Cerebellar cortex (tissue), 1 donor: ENCODE data around the gene RAB3IL1.

Experiments used
- DNase-seq: peaks from one replicate; pipeline ENCODE4 v3.0.0-alpha.2; 2015; ENCODE audit warnings: low spot score

The RAB3IL1 gene

GRCh38 chr11:61919705-61920631 is 2.6 kb upstream of the RAB3IL1 start:
- no peak for DNase-seq

- no peak for DNase-seq
Measured at GRCh38 chr11:61918938-61919704, 1.8 kb upstream of the RAB3IL1 start.

GRCh38 chr11:61918251-61918937 is 1.0 kb upstream of the RAB3IL1 start:
- no peak for DNase-seq

- DNase-seq = no peak
Measured at GRCh38 chr11:61916737-61917333, 531 bp downstream of the RAB3IL1 start.

GRCh38 chr11:61914471-61915171 is 2.7 kb downstream of the RAB3IL1 start:
- DNase-seq = no peak

GRCh38 chr11:61913699-61914395 is 3.5 kb downstream of the RAB3IL1 start:
- DNase-seq = no peak

GRCh38 chr11:61912991-61913698 is 4.2 kb downstream of the RAB3IL1 start:
- no peak for DNase-seq

GRCh38 chr11:61912530-61912898 is 4.9 kb downstream of the RAB3IL1 start:
- DNase-seq = no peak

GRCh38 chr11:61911701-61912529 is 5.5 kb downstream of the RAB3IL1 start:
- no peak for DNase-seq

- no peak for DNase-seq
Measured at GRCh38 chr11:61911128-61911700, 6.2 kb downstream of the RAB3IL1 start.

- DNase-seq = no peak
Measured at GRCh38 chr11:61910187-61911127, 6.9 kb downstream of the RAB3IL1 start.

- no peak for DNase-seq
Measured at GRCh38 chr11:61908730-61909316, 8.5 kb downstream of the RAB3IL1 start.

- DNase-seq = no peak
Measured at GRCh38 chr11:61907871-61908729, 9.3 kb downstream of the RAB3IL1 start.

- no peak for DNase-seq
Measured at GRCh38 chr11:61907282-61907681, 10.1 kb downstream of the RAB3IL1 start.

GRCh38 chr11:61906522-61906909 is 10.8 kb downstream of the RAB3IL1 start:
- no peak for DNase-seq

GRCh38 chr11:61905801-61906521 is 11.4 kb downstream of the RAB3IL1 start:
- DNase-seq = no peak
